Trophoblast cell (in vitro differentiated cells and primary cell): ENCODE data around the gene KIAA1614.

ENCODE experiments used
- DNase-seq, 2 donors: peaks; one replicate each; pipeline ENCODE4 v3.0.0-alpha.2; 2016
- H2AFZ ChIP-seq: 2 replicates; pipeline ENCODE4 v1.6.1; 2013; ENCODE audit warnings: low read length, moderate library complexity, mild to moderate bottlenecking; ENCODE audit not compliant: insufficient read depth, poor library complexity
- H2AK5ac ChIP-seq: 2 replicates; pipeline ENCODE4 v1.6.1; 2013; ENCODE audit warnings: mild to moderate bottlenecking, low read length
- H2BK120ac ChIP-seq: 2 replicates; pipeline ENCODE4 v1.6.1; 2013; ENCODE audit warnings: low read length, mild to moderate bottlenecking, moderate library complexity; ENCODE audit not compliant: insufficient read depth, poor library complexity
- H2BK12ac ChIP-seq: 2 replicates; pipeline ENCODE4 v1.6.1; 2013; ENCODE audit warnings: mild to moderate bottlenecking, low read length, moderate library complexity
- H2BK5ac ChIP-seq: 2 replicates; pipeline ENCODE4 v1.6.1; 2013; ENCODE audit warnings: low read length, low read depth, moderate library complexity, mild to moderate bottlenecking; ENCODE audit not compliant: poor library complexity
- H3K14ac ChIP-seq: 2 replicates; pipeline ENCODE4 v1.6.1; 2013; ENCODE audit warnings: mild to moderate bottlenecking, low read length
- H3K18ac ChIP-seq: 2 replicates; pipeline ENCODE4 v1.6.1; 2013; ENCODE audit warnings: mild to moderate bottlenecking, low read length
- H3K23ac ChIP-seq: 2 replicates; pipeline ENCODE4 v1.6.1; 2013; ENCODE audit warnings: low read length
- H3K27ac ChIP-seq: 2 replicates; pipeline ENCODE4 v1.5.1; 2013; ENCODE audit warnings: low read depth, mild to moderate bottlenecking, inconsistent platforms, low read length, moderate library complexity
- H3K27me3 ChIP-seq: 2 replicates; pipeline ENCODE4 v1.6.1; 2013; ENCODE audit warnings: inconsistent platforms, mild to moderate bottlenecking, low read length, moderate library complexity; ENCODE audit not compliant: insufficient read depth
- H3K36me3 ChIP-seq, 2 experiments: 1 replicate in 1 of 2; 2 replicates in 1 of 2; pipeline ENCODE4 v1.6.1; 2013; ENCODE audit warnings: low read length in 2 of 2, mild to moderate bottlenecking in 2 of 2, moderate library complexity in 1 of 2; ENCODE audit not compliant: insufficient read depth in 2 of 2, control insufficient read depth in 1 of 2
- H3K4ac ChIP-seq: 2 replicates; pipeline ENCODE4 v1.6.1; 2013; ENCODE audit warnings: low read depth, mild to moderate bottlenecking, low read length, moderate library complexity
- H3K4me1 ChIP-seq, 2 experiments: 1 replicate in 1 of 2; 2 replicates in 1 of 2; pipeline ENCODE4 v1.6.1; 2013; ENCODE audit warnings: low read length in 2 of 2, mild to moderate bottlenecking in 2 of 2, moderate library complexity in 1 of 2; ENCODE audit not compliant: insufficient read depth in 2 of 2, control insufficient read depth in 1 of 2
- H3K4me2 ChIP-seq: 2 replicates; pipeline ENCODE4 v1.6.1; 2013; ENCODE audit warnings: inconsistent platforms, mild to moderate bottlenecking, low read length, moderate library complexity
- H3K4me3 ChIP-seq: 2 replicates; pipeline ENCODE4 v1.5.1; 2013; ENCODE audit warnings: mild to moderate bottlenecking, low read depth, low read length, inconsistent platforms
- H3K79me1 ChIP-seq: one replicate; pipeline ENCODE4 v1.6.1; 2013; ENCODE audit warnings: low read length
- H3K79me2 ChIP-seq: 2 replicates; pipeline ENCODE4 v1.6.1; 2013; ENCODE audit warnings: low read length, mild to moderate bottlenecking; ENCODE audit not compliant: control insufficient read depth, insufficient read depth, poor library complexity
- H3K9ac ChIP-seq: 2 replicates; pipeline ENCODE4 v1.6.1; 2013; ENCODE audit warnings: mild to moderate bottlenecking, low read length
- H3K9me3 ChIP-seq: 2 replicates; pipeline ENCODE4 v1.6.1; 2013; ENCODE audit warnings: low read depth, mild to moderate bottlenecking, control low read depth, inconsistent platforms, low read length; ENCODE audit not compliant: insufficient read depth
- H4K12ac ChIP-seq: 2 replicates; pipeline ENCODE4 v1.6.1; 2013; ENCODE audit warnings: low read depth, mild to moderate bottlenecking, low read length, moderate library complexity
- H4K8ac ChIP-seq: 2 replicates; pipeline ENCODE4 v1.6.1; 2013; ENCODE audit warnings: low read depth, mild to moderate bottlenecking, low read length, moderate library complexity
- H4K91ac ChIP-seq: one replicate; pipeline ENCODE4 v1.6.1; 2013; ENCODE audit warnings: low read depth, mild to moderate bottlenecking, low read length, moderate library complexity
- WGBS: extraction: QIAGEN DNeasy Blood & Tissue Kit; methylation state at CpG from one replicate; pipeline ENCODE4 v1.1.7; 2013; ENCODE audit warnings: missing lambda C conversion rate; ENCODE audit not compliant: insufficient read length, insufficient coverage; ENCODE audit errors: extremely low coverage; 5-methylcytosine and 5-hydroxymethylcytosine counted together

The KIAA1614 gene

DNA sequence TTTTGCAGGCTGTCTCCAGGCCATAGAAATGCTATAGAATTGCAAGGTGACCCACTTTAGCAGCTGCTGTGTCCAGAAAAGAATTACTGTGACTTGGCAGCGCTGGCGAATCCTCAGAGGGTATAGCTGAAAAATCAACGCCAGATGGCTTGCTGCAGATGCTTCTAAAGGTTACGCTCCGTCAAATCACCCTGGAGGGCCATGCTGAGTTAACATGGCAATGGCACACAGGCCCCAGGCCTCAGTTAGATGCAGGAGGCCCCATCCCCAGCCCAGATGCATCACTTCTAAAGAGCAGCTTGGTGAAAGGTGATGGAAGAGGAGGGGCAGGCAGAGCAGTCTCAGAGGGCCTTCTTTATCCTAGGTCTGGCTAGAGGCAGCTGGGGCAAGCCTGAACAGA lies 18.0 kb downstream of the KIAA1614 start:
- Histone ChIP-seq H3K4me2 (no peak overlapping the region), H3K23ac (no peak overlapping the region), H3K9me3 (no peaks in the 10 kb centered on the region), H2AK5ac (no peak overlapping the region), H2BK5ac (no peak overlapping the region), H3K4ac (no peak overlapping the region), H4K12ac (no peak overlapping the region), H3K4me1 (peaks cover 3% of the 10 kb centered on the region in 2 experiments), H3K27ac (no peak overlapping the region), H2AFZ (no peak overlapping the region), H3K9ac (no peak overlapping the region), H3K14ac (no peak overlapping the region), H4K91ac (no peak overlapping the region), H3K4me3 (no peak overlapping the region), H3K79me2 (no peaks in the 10 kb centered on the region), H2BK120ac (no peak overlapping the region), H2BK12ac (no peak overlapping the region), H3K36me3 (no peaks in the 10 kb centered on the region), H3K27me3 (no peaks in the 10 kb centered on the region), H4K8ac (no peak overlapping the region), H3K18ac (no peak overlapping the region), H3K79me1 (no peaks in the 10 kb centered on the region)
- no CpG with 5 or more reads among the region's 5 CpGs for whole genome bisulfite sequencing
- no peak for DNase-seq

DNA sequence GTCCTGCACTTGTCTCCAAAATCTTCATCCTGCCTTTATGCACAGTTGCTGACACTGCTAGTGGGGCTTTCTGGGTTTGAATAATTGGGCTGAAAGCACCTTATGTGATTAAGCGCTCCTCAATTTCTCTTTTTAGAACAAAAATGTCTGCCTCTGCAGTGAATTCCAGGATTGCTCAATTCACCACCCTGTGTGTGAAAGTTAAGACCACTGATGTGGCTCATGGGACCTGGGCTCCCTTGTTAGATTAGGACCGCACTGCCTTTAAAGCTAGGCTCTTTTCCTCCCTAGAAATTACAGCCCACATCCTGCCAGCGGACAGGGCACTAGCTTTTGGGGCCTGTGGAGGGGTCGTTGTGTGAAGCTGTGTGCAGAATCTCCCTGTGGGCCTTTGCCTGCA lies 18.8 kb downstream of the KIAA1614 start:
- no peak overlapping the region for H2BK5ac ChIP-seq
- no peak overlapping the region for H2AK5ac ChIP-seq
- no peak overlapping the region for H3K4me3 ChIP-seq
- H3K9ac ChIP-seq, result no peak overlapping the region
- H3K4me2 ChIP-seq, result no peak overlapping the region
- no peaks in the 10 kb centered on the region for H3K79me2 ChIP-seq
- H3K23ac ChIP-seq, result no peak overlapping the region
- no peak overlapping the region for H2BK120ac ChIP-seq
- no peaks in the 10 kb centered on the region for H3K9me3 ChIP-seq
- H3K4me1 ChIP-seq, result peaks cover 3% of the 10 kb centered on the region in 2 experiments
- no peak overlapping the region for H3K14ac ChIP-seq
- DNase-seq, result no peak
- H3K27ac ChIP-seq, result no peak overlapping the region
- no peak overlapping the region for H2AFZ ChIP-seq
- H2BK12ac ChIP-seq, result no peak overlapping the region
- no peaks in the 10 kb centered on the region for H3K79me1 ChIP-seq
- H3K4ac ChIP-seq, result no peak overlapping the region
- no peaks in the 10 kb centered on the region for H3K27me3 ChIP-seq
- no CpG with 5 or more reads among the region's 4 CpGs for WGBS
- no peak overlapping the region for H4K12ac ChIP-seq
- H4K91ac ChIP-seq, result no peak overlapping the region
- H4K8ac ChIP-seq, result no peak overlapping the region
- no peaks in the 10 kb centered on the region for H3K36me3 ChIP-seq
- no peak overlapping the region for H3K18ac ChIP-seq

DNA sequence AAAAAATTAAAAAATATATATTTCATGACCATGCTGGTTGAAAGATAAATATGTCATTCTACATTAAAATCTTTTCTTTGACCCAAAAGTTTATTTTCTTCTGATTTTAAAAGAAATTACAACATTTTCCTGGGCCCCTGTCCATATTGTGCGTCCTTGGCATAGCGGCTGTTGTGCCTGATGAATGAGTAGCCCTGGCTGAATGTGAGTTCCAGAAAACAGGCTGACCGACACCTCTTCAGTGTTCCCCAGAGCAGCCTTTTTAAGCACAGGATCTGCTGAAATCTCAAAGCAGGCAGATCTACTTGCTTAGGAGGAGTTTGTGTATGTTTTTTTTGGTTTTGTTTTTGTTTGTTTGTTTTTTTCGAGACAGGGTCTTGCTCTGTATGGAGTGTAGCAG lies 19.7 kb downstream of the KIAA1614 start:
- Histone ChIP-seq H2AK5ac (no peak overlapping the region), H2BK12ac (no peak overlapping the region), H3K23ac (no peak overlapping the region), H2BK120ac (no peak overlapping the region), H3K4me3 (no peak overlapping the region), H3K9ac (no peak overlapping the region), H3K79me2 (no peaks in the 10 kb centered on the region), H3K4me2 (no peak overlapping the region), H3K27ac (no peak overlapping the region), H3K14ac (no peak overlapping the region), H3K18ac (no peak overlapping the region), H4K8ac (no peak overlapping the region), H3K4me1 (peaks cover 3% of the 10 kb centered on the region in 2 experiments), H3K4ac (no peak overlapping the region), H2BK5ac (no peak overlapping the region), H4K91ac (no peak overlapping the region), H2AFZ (no peak overlapping the region), H3K9me3 (no peaks in the 10 kb centered on the region), H3K36me3 (no peaks in the 10 kb centered on the region), H3K79me1 (no peaks in the 10 kb centered on the region), H4K12ac (no peak overlapping the region), H3K27me3 (no peaks in the 10 kb centered on the region)
- no CpG with 5 or more reads among the region's 4 CpGs for WGBS
- DNase-seq, result no peak

DNA sequence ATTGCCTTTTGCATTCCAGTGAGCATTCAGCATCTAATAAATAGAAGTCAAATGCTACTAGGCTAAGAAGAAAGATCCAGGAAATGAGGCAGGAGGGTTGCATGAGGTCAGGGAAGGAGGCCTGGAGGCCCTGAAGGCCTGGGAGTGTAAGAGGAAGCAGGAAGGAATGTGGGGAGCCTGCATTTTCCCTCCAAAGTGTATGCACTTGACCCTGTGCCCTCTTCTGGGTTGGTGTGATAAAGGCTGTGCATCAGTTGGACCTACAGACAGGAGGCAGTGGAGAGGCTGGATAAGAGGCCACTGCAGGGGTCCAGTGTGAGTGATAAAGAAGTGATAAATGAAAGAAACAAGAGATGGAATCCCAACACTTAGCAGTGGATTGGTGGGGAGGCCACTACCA lies 20.4 kb downstream of the KIAA1614 start:
- Histone ChIP-seq H2BK120ac (no peak overlapping the region), H3K4me2 (no peak overlapping the region), H3K79me2 (no peaks in the 10 kb centered on the region), H3K23ac (no peak overlapping the region), H3K4me1 (peaks cover 3 to 4% of the 10 kb centered on the region in 2 experiments), H4K12ac (no peak overlapping the region), H3K4ac (no peak overlapping the region), H3K36me3 (no peaks in the 10 kb centered on the region), H3K27me3 (no peaks in the 10 kb centered on the region), H3K18ac (no peak overlapping the region), H2BK12ac (no peak overlapping the region), H3K27ac (no peak overlapping the region), H3K9ac (no peak overlapping the region), H4K8ac (no peak overlapping the region), H4K91ac (no peak overlapping the region), H3K14ac (no peak overlapping the region), H2AK5ac (no peak overlapping the region), H3K79me1 (no peaks in the 10 kb centered on the region), H2AFZ (no peak overlapping the region), H2BK5ac (no peak overlapping the region), H3K9me3 (no peaks in the 10 kb centered on the region), H3K4me3 (no peak overlapping the region)
- DNase-seq, result no peak
